ENCODE measurements around the gene NOL4.

Gene NOL4

DNA sequence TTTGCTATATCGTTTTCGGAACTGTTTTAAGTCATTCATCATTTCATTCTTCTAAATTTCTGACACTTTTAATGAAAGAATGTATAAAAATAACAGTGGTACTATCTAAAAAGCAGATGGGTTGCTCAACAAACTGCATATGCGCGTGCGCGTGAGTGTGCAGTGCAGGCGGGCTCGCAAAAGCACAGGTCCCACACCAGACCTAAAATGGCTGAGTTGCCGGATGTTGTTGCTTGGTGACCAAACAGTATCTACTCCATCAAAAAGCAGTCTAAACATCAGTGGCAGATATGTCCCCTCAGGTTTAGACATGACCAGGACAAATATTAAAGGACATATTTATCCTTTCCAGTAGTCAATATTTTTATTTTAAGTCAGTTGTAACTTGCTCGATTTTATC, 5.1 kb downstream of the NOL4 start:
- TF ChIP-seq EZH2phosphoT487 (IDR thresholded peaks at IDR 0.05; ENCODE audit: borderline replicate concordance, low read length) = no peak
- no peak for TF ChIP-seq CTCF (IDR thresholded peaks at IDR 0.05; ENCODE audit: low read depth, low read length, poor library complexity, severe bottlenecking)
- no peaks in the 10 kb centered on the region for H4K20me1 ChIP-seq (ENCODE audit: control insufficient read depth, insufficient read depth, low read depth, low read length)
- H3K9me3 ChIP-seq (ENCODE audit: control insufficient read depth, insufficient read depth, low read length) = peaks cover 4% of the 10 kb centered on the region; the same call in 1 of the 2 replicates
- no peaks in the 10 kb centered on the region for H3K9me2 ChIP-seq (replicated peaks; ENCODE audit: control insufficient read depth, low read length)
- no peaks in the 10 kb centered on the region for H3K27me3 ChIP-seq (ENCODE audit: control insufficient read depth, low read length)
- no peaks in the 10 kb centered on the region for H3K4me1 ChIP-seq (ENCODE audit: control insufficient read depth, low read length)
- no peak overlapping the region for H3K4me2 ChIP-seq (ENCODE audit: low read length)
- H3K79me2 ChIP-seq (ENCODE audit: control insufficient read depth, low read length) = no peaks in the 10 kb centered on the region
- no peak overlapping the region for H3K4me3 ChIP-seq (ENCODE audit: low read length)
- H3K36me3 ChIP-seq (ENCODE audit: control insufficient read depth, low read length) = no peaks in the 10 kb centered on the region
- H3K27ac ChIP-seq (ENCODE audit: low read depth, low read length) = no peak overlapping the region
- H3F3A ChIP-seq (ENCODE audit: control insufficient read depth, insufficient read depth) = no peaks in the 10 kb centered on the region

DNA sequence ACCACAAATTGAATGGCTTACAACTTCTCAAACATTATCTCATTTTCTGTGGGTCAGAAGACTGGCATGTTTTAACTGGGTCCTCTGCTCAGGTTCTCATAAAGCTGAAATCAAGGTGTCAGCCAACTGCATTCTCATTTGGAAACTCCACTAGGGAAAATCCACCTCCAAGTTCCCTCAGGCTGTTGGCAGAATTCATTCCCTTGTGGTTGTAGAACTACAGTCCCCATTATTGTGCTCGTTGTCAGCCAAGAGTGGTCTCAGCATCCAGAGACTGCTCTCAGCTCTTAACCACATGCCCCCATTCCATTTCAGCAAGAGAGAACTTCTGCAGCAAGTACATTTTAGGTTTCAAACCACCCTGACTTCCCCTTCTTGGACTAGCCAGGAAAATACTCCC, 12.2 kb downstream of the NOL4 start:
- Histone ChIP-seq H3K27me3 (ENCODE audit: control insufficient read depth, low read length) (no peaks in the 10 kb centered on the region), H3K36me3 (ENCODE audit: control insufficient read depth, low read length) (no peaks in the 10 kb centered on the region), H3K9me2 (replicated peaks; ENCODE audit: control insufficient read depth, low read length) (no peaks in the 10 kb centered on the region), H3K4me2 (ENCODE audit: low read length) (no peak overlapping the region), H3K27ac (ENCODE audit: low read depth, low read length) (no peak overlapping the region), H3K4me1 (ENCODE audit: control insufficient read depth, low read length) (no peaks in the 10 kb centered on the region), H3K9me3 (ENCODE audit: control insufficient read depth, insufficient read depth, low read length) (no peaks in the 10 kb centered on the region), H4K20me1 (ENCODE audit: control insufficient read depth, insufficient read depth, low read depth, low read length) (no peaks in the 10 kb centered on the region), H3F3A (ENCODE audit: control insufficient read depth, insufficient read depth) (no peaks in the 10 kb centered on the region), H3K4me3 (ENCODE audit: low read length) (no peak overlapping the region), H3K79me2 (ENCODE audit: control insufficient read depth, low read length) (no peaks in the 10 kb centered on the region)
- TF ChIP-seq EZH2phosphoT487 (IDR thresholded peaks at IDR 0.05; ENCODE audit: borderline replicate concordance, low read length) (no peak), CTCF (IDR thresholded peaks at IDR 0.05; ENCODE audit: low read depth, low read length, poor library complexity, severe bottlenecking) (no peak)

DNA sequence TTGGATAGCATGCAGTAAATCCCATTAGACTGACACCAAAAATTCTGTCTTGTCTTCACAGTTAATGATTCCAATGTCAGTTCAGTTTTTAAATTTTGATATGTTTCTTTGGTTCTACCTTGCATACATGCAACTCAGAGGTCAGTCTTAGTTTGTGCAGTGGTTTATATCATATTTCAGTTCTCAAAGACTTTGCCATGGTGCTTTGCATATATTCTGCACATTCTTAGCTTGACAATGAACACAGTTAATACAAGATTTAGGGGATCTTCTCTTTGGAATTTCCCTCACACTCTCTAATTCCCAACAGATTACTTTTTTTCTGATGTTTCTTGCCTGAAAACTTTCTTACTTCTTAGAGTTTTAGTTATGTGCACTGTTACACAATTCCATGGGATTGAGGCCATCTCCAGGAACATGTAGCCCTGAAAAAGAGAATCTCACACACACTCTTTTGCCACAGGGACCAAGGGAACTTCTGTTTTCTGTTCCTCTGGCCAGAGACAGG, 17.3 kb downstream of the NOL4 start:
- Histone ChIP-seq H3F3A (ENCODE audit: control insufficient read depth, insufficient read depth) (no peaks in the 10 kb centered on the region), H3K9me2 (replicated peaks; ENCODE audit: control insufficient read depth, low read length) (no peaks in the 10 kb centered on the region), H3K27me3 (ENCODE audit: control insufficient read depth, low read length) (no peaks in the 10 kb centered on the region), H3K4me3 (ENCODE audit: low read length) (no peak overlapping the region), H3K36me3 (ENCODE audit: control insufficient read depth, low read length) (no peaks in the 10 kb centered on the region), H4K20me1 (ENCODE audit: control insufficient read depth, insufficient read depth, low read depth, low read length) (no peaks in the 10 kb centered on the region), H3K79me2 (ENCODE audit: control insufficient read depth, low read length) (no peaks in the 10 kb centered on the region), H3K4me2 (ENCODE audit: low read length) (no peak overlapping the region), H3K4me1 (ENCODE audit: control insufficient read depth, low read length) (no peaks in the 10 kb centered on the region), H3K27ac (ENCODE audit: low read depth, low read length) (no peak overlapping the region), H3K9me3 (ENCODE audit: control insufficient read depth, insufficient read depth, low read length) (no peaks in the 10 kb centered on the region)
- TF ChIP-seq CTCF (IDR thresholded peaks at IDR 0.05; ENCODE audit: low read depth, low read length, poor library complexity, severe bottlenecking) (no peak), EZH2phosphoT487 (IDR thresholded peaks at IDR 0.05; ENCODE audit: borderline replicate concordance, low read length) (no peak)

All from DOHH2 (cell line).